PC-9 (cell line): ENCODE data around the gene TGM2.

Experiments used
- CTCF ChIP-seq: fragments of 200-600 bp; sonication (generic); conservative IDR thresholded peaks from 2 replicates; pipeline ENCODE4 v1.6.1; 2017; ENCODE audit warnings: mixed run types, antibody characterized with exemption, mild to moderate bottlenecking, moderate library complexity
- EZH2 ChIP-seq: fragments of 200-600 bp; sonication (generic); IDR thresholded peaks from 2 replicates; pipeline ENCODE4 v1.8.0; 2017; ENCODE audit warnings: antibody characterized with exemption, low read depth

GRCh38 chr20:38209736-38210405 lies 44.8 kb upstream of the TGM2 start:
- no peak for TF ChIP-seq CTCF
- no peak for TF ChIP-seq EZH2
